Renal cortical epithelial cell (primary cell): Measurements from ENCODE around the gene CDH3. TPM values are rescaled to one million over a fixed set of nuclear protein-coding genes. Genes with fewer than 3 reads are reported as not detected.
A peak's percentile ranks its signal among the peaks of the same experiment; 100 is the strongest.

Experiments used
- DNase-seq: peaks from one replicate; pipeline ENCODE4 v3.0.0-alpha.2; 2011; ENCODE audit warnings: low read depth
- total RNA-seq: library from RNA; depleted of rRNA; stranded (reverse); fragments of >200 nt; gene quantifications from 2 replicates; pipeline ENCODE4 v1.2.3, GENCODE V29; 2014

CDH3 gene
- total RNA-seq = 132 and 198 TPM in 2 replicates

DNA sequence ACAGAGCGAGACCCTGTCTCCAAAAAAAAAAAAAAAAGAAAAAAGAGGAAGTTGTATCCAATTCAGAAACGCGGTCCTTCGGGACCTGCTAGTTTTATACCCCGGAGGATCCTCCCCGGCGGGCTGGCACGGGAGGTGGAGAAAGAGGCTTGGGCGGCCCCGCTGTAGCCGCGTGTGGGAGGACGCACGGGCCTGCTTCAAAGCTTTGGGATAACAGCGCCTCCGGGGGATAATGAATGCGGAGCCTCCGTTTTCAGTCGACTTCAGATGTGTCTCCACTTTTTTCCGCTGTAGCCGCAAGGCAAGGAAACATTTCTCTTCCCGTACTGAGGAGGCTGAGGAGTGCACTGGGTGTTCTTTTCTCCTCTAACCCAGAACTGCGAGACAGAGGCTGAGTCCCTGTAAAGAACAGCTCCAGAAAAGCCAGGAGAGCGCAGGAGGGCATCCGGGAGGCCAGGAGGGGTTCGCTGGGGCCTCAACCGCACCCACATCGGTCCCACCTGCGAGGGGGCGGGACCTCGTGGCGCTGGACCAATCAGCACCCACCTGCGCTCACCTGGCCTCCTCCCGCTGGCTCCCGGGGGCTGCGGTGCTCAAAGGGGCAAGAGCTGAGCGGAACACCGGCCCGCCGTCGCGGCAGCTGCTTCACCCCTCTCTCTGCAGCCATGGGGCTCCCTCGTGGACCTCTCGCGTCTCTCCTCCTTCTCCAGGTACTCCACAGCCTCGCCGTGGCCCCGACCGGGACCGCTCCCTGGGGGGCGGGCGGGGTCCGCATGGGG lies at the start of gene CDH3:
CDH3 (plus strand) TSS at position 596 of the 779 bp plus-strand sequence; CDS start at position 666, 70 bp downstream.
- DNase-seq = no peak

DNA sequence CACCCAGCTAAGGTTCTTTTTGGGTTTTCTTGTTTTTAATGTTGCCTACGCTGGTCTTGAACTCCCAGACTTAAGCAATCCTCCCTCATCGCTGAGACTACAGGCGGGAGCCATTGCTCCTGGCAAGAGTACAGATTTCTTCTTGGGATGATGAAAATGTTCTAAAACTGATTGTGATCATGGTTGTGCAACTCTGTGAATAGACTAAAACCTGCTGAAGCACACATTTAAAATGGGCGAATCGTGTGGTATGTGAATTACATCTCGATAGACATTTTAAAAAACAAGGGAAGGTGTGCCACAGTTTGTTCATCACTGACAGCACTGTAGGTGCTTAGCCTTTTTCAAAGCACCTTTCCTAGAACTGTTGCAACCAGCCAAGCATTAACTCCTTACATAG lies 48.8 kb upstream of the CDH3 start:
- DNase-seq = no peak

DNA sequence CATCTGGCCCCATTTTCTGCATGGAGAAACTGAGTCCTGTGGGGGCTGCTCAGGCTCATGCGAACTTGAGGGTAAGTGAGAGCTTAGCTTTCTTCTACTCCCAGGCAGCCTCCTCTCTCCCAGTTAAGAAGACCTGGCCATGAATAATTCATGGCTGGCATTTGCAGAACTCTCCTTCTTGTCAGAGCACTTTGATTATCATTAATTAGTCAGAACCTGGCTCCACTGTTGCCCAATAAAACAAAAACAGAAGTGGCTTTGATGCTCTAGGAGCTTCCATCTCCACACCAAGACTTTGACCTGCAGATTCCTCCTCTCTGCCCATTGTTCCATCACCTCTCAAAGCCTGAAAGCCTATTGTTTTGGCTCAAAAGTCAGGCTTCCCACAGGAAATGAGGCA lies 45.5 kb upstream of the CDH3 start:
- peak; percentile 18 for DNase-seq

DNA sequence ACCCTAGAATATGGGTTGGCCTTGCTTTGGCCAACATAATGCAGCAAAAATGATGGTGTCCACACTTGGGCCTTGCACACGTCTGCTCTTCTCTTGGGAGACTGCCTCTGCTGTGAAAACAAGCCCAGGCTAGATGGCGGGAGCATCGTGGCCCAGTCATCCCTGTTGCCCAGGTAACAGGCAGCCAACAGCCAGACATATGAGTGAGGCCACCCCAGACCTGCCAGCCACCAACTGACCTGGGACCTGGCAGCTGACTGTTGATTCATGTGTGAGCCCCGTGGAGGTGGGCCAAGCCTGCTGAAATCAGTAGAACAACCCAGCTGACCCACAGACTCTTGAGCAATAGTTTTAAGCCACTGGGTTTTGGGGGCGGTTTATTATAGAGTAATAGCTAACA lies 39.4 kb upstream of the CDH3 start:
- DNase-seq = peak; percentile 91

DNA sequence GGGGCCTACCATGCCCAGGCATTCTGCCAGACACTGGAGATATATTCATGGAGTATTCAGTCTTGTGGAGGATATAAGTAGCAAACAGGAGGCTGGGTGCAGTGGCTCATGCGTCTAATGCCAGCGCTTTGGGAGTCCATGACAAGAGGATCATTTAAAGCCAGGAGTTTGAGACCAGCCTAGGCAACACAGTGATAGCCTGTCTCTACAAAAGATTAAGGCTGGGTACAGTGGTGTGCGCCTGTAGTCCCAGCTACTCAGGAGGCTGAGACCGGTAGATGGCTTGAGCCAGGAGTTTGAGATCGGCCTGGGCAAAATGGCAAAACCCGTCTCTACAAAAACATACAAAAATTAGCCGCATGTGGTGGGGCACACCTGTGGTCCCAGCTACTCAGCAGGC lies 37.7 kb upstream of the CDH3 start:
- DNase-seq = no peak

DNA sequence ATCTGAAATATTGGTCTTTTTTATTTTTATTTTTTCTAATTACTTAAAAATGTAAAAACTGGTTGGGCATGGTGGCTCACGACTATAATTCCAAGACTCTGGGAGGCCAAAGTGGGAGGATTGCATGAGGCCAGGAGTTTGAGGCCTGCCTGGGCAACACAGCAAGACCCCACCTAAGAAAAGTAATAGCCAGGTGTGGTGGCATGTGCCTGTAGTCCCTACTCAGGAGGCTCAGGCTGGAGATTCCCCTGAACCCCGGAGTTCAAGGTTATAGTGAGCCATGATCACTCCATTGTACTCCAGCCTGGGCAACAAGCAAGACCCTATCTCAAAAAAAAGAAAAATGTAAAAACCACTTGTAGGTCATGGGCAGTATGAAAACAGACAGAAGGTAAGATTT lies 36.8 kb upstream of the CDH3 start:
- no peak for DNase-seq

DNA sequence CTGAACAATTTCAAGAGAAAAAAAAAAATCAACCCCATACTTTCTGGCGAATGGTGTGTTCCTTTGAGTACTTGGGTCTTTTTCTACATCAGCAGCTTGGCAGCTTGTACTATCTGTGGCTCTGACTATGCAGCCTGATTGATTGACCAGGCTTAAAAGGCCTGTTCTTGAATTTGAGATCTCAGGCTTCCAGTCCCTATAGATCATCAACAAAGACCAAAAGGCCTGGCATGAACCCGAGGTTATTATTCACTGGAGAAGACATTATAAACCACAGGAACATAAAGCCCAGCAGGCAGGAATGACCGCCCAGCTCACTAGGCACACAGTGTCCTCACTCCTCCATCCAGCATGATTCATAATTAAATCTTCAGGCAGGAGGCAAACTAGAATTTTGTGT lies 32.1 kb upstream of the CDH3 start:
- peak; percentile 19 for DNase-seq

DNA sequence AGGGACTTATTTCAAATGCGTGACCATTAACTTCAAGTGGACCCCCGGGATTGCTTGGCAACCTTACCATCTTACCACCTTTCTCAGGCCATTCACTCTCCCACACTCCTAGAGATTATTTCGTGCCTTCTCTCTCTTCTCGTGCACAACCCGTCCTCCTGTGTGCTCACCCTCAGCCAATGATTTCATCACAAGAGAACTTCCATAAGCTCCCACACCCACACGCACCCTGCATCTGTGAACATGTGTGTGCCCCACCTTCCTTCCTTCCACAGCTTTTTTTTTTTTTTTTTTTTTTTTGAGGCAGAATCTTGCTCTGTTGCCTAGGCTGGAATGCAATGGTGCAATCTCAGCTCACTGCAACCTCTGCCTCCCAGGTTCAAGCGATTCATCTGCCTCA lies 27.4 kb upstream of the CDH3 start:
- DNase-seq = no peak

DNA sequence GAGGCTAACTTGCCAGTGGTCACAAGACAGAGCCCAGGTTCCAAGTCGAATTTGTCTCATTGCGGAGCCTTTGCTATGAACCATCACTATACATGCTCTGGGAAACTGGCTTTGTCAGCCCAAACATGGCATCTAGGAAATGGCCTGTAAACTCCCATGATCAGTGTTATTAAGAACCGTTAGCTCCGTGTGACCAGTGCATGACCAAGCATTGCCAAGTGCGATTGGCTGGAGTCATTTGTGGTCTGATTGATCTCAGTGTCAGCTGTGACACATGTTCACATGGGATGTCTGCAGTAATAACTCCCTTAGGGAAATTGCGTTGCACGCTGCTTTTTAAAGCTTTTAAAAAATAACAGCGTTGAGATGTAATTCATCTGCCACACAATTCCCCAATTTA lies 18.6 kb upstream of the CDH3 start:
- DNase-seq = no peak

DNA sequence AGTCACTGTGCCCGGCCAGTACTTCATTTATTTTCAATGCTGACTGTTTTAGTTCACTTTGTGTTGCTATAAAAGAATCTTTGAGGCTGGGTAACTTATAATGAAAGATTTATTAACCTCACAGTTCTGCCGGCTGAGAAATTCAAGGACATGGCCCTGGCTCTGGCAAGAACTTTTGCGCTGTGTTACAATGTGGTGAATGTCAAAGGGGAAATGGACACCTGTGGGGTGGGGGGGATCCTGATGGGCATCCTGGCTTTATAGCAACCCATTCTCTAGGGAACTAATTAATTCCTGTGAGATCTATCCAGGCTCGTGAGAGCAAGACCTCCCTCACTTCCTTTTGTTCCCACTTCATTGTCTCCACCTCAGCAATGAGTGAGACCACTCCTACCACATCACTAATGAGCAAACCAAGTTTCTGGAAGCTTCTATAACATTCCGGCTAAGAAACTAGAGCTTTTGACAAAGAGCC lies 17.1 kb upstream of the CDH3 start:
- peak; percentile 85 for DNase-seq

DNA sequence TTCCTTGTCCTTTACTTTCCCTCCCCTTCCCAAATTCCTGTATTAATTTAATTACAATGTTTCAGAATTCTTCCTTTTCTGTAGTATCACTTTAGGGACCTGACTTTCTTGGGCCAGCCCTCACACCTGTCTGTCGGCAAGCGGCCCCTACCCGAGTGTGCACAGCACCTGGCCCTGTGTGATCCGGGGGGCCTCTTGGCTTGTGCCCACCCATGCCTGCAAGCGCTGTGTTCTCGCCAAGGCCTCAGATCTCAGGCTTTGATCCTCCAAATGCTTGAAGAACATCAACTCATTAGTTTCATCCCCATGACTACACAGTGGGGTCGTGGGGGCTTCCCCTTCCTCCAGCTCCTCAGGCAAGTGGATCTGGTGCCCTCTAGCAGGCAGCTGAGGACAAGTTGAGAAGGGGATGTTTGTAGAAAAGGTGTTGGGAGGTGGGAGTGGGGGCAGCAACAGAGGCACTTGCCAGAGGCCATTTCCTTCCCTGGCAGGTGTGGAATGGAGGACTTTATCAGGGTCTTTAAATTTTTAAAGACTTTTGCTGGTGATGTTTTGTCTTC lies 15.7 kb upstream of the CDH3 start:
- no peak for DNase-seq

DNA sequence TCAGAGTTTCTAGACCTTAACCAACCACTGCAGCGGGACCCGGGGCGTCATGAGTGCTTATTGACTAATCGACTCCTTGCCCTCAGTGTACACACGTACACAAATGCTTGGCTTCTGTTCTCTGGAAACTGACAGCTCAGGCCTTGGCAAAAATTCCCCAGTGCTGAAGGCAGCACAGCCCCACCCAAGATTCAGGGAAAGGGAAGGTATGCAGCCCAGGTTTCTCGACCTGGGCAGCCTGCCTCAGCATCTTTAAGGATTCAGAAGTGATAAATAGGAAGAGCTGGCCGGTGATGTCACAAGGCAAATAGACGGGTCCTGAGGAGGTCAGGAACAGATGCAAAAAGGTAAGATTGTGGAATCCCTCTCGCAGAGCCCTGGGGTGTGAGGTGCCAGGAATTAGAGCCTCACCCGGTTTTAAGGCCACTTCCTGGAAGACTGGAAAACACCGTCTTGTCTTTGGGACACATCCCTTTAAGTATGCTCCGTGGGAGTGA lies 9.0 kb upstream of the CDH3 start:
- DNase-seq = peak; percentile 70

DNA sequence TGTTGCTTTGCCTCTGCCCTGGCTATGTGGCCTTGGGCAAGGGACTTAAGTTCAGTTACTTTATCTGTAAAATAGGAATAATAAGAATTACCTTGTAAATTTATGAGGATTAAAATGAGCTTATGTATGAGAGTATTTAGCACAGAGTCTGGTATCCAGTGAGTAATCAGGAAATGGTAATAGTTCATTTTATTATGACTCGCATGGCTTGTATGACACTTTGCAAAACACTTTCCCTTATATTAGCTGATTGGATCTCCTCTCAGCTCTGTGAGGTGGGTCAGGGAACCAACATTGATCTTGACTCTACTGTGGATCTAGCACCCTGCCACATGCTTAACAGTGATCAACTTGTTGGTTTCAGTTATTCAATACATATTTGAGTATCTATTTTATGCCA lies 8.3 kb upstream of the CDH3 start:
- DNase-seq = peak; percentile 62

DNA sequence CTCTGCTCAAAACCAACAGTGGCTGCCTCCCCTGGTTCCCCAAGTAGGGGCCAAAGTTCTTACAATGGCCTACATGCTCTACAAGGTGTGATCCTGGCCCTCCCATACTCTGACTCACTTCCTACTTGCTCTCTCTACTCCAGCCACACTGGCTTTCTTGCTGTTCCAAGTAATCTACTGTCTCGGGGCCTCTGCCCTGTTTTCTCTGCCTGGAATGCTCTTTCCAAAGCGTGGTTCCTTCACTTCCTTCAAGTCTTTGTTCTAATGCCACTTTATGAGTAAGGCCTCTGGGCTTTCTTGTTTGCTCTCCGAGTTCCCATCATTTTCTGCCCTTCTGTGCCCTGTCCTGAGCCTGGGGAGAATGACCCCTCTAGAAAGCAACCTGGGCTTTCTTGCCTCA lies 4.1 kb upstream of the CDH3 start:
- DNase-seq = peak; percentile 86

DNA sequence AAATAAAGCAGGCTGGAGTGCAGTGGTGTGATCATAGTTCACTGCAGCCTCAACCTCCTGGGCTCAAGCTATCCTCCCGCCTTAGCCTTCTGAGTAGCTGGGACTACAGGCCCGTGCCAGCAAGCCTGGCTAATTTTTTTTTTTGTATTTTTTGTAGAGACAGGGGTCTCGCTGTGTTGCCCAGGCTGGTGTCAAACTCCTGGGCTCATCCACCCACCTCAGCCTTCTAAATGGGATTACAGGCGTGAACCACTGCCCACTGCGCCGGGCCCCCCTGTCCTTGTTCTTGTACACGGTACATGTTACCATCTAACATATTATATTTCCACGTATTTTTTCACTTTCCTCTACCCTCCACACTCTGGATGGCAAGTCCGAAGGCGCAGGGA lies 3.1 kb upstream of the CDH3 start:
- DNase-seq = no peak

DNA sequence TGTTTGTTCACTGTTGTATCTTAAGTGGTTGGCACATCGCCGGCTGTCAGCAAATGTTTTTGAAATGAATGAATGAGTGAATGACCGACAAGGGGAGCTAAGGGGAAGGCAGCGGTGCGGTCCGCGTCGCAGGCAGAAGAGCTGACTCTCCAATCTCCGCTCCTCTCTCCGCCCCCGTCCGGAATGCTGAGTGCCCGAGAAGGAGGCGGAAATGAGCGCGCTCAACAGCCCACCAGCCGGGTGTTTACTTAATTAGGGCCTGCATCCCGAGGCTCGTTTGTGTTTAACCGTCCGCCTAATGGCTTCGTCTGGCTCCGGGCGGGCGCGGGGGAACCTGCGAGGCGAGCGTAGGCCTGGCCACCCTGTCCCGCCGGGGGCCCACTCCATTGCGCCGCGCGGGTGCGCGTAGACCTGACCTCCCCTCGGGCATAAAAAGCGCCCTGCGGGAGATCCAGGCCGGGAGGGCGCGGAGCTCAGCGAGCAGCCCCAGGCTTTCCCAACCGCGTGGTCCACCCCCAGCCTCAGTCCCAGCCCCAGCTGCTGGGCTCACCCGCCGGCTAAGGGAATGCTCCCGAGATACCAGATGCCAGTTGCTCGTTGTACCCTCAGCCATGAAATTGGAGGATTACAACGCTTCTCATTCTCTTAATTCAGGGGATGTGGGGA lies 2.5 kb upstream of the CDH3 start:
- peak; percentile 49 for DNase-seq

DNA sequence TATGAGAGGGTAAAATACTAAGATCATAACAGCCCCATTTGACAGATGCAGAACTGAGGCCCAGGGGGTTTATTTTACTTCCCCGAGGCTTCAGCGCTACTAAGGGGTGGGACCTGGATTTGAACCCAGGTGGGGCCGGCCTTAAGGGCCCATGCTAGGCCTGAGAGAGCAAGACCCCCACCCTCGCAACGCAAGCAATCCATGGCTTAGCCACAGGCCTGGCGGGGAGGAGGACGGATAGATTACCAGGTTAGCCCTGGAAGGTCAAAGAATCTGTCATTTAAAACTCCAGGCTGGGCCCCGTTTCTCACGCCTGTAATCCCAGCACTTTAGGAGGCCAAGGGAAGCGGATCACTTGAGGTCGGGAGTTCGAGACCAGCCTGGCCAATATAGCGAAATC lies 1.9 kb upstream of the CDH3 start:
- no peak for DNase-seq

DNA sequence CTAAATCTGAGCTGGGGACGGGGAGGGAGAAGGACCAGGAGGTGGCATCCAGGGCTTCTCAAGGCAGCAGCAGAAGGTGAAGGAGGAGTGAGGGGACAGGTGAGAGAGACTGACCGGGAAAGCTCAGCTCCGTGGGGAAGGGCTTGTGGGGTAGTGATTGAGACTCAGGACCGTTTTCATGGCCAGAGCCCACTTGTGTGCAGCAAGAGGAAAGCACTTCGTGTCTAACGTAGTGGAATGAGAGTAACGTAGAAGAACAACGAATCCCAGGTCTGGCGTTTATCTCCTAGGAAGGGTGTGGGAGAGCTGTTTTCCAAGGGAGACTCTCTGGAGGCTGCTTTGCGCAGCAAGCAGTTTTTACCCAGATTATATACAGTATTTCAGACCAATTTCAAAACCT lies 1.3 kb upstream of the CDH3 start:
- no peak for DNase-seq

DNA sequence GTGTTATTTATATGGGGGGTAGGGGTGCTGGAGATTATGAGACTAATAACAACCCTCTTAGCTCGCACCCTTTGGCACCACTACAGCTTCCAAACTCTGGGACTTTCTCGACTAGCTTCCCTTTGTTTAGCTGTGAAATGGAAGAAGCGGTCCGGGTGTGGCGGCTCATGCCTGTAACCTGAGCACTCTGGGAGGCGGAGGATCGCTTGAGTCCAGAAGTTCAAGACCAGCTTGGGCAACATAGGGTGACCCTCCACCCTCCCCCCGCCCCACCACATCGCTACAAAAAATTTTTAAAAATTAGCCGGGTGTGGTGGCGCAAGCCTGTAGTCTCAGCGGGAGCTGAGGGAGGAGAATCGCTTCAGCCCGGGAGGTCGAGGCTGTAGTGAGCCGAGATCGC lies 814 bp upstream of the CDH3 start:
- no peak for DNase-seq

DNA sequence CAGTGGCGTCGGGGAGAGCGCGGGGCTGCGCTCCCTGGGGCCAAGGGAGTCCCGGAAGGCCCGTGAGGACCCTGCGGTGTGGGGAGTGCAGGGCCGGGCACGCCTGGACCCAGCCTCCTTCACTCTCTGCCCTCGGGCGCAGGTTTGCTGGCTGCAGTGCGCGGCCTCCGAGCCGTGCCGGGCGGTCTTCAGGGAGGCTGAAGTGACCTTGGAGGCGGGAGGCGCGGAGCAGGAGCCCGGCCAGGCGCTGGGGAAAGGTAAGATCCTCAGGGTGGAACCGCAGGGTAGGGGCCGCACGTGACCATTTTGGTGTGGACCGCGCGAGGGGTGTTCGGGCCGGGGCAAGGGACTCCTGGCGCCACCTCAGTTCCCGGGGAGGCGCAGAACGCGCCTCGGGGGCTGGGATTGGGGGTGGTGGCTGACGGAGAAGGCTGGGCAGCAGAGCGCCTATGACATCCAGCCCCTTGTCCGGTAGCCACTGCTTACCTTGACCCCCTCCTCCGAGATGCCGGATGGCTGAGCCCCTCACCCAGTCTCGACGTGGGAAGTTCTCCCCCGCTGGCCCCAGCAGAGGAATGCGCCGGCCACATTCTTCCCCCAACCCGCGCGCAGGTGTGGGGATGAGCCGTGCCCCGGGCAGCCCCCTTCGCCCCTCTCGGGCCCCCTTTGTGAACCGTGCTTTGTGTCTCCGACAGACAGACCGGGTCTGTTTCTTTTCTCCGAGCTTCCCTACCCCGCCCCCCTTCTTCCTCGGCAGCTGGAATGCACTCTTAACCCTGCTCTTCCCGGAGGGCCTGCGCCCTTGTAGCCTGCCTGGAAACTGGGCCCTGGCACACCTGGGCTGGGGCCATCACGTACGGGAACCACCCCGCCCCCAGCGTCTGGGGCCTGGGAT lies 631 bp downstream of the CDH3 start:
- DNase-seq = no peak

DNA sequence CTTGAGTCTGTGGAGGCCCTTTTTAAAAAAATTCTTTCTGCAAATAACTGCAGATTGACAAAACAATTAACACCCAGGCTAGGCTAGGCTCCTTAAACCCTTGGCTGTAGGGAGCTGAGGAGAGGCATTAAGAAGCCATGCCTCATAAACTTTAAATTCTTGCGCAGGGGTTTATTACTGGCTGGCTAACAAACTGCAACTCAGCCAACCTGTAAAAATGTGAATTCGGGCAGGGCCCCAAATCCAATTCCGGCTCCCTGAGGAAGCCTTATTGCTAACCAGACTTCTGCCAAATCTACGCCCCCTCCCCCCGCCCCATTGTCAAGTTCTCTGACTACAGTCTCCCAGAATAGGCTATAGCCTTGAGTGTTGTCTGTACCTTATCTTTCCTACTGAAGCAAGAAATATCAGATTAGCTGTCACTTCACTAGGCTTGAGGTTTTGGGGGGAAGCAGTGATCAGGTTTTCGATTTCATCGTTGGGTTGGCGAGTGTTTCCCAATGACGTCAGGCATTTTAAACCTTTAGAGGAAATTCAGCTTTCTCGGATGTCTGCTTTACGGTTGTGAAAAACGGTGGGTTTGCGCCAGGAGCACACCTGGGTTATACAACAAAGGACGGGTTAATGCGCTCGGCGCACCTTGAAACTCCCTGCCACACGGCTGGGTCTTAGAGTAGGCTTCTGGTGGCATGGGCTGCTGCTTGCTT lies 2.0 kb downstream of the CDH3 start:
- DNase-seq = peak; percentile 82
